Neural progenitor cell (in vitro differentiated cells): Measurements from ENCODE around the gene ITPK1.

Experiments
- EZH2 ChIP-seq: fragments of 200-600 bp; sonication (generic); IDR thresholded peaks from 2 replicates; pipeline ENCODE4 v1.6.1; 2017; ENCODE audit warnings: antibody characterized with exemption, mild to moderate bottlenecking, moderate library complexity
- EZH2phosphoT487 ChIP-seq: fragments of 200-600 bp; sonication (generic); IDR thresholded peaks from 2 replicates; pipeline ENCODE4 v1.6.1; 2017; ENCODE audit warnings: antibody characterized with exemption
- TF ChIP-seq, protein P1 (sequence below): fragments of 200-600 bp; sonication (generic); IDR thresholded peaks from 2 replicates; pipeline ENCODE4 v1.5.1; 2017; ENCODE audit warnings: antibody characterized with exemption, mild to moderate bottlenecking

DNA sequence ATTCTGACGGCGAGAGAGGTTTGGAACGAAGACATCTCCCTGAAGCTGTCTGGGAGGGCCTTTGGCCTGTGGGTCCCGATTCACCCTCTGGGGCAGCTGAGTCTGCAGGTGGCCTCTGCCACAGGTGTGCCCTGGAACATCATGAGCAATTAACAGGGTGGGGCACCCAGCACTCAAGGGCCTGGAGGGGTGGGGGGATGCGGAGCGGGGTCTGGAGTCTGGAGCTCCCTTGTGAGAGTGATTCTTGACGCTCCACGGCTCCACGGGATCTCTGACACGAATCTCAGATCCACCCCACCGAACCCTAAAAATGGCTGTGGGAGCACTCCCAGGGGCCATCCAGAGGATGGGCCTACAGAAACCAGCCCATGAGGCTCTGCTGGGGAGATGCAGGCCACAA is 8.3 kb downstream of the ITPK1 start:
- TF ChIP-seq, protein P1, sequence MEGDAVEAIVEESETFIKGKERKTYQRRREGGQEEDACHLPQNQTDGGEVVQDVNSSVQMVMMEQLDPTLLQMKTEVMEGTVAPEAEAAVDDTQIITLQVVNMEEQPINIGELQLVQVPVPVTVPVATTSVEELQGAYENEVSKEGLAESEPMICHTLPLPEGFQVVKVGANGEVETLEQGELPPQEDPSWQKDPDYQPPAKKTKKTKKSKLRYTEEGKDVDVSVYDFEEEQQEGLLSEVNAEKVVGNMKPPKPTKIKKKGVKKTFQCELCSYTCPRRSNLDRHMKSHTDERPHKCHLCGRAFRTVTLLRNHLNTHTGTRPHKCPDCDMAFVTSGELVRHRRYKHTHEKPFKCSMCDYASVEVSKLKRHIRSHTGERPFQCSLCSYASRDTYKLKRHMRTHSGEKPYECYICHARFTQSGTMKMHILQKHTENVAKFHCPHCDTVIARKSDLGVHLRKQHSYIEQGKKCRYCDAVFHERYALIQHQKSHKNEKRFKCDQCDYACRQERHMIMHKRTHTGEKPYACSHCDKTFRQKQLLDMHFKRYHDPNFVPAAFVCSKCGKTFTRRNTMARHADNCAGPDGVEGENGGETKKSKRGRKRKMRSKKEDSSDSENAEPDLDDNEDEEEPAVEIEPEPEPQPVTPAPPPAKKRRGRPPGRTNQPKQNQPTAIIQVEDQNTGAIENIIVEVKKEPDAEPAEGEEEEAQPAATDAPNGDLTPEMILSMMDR = no peak
- TF ChIP-seq EZH2 = no peak
- no peak for TF ChIP-seq EZH2phosphoT487
